HCT116 (cell line): Measurements from ENCODE around the gene AMELX. TPM values are rescaled to one million over a fixed set of nuclear protein-coding genes. Genes with fewer than 3 reads are reported as not detected.

Experiments used
- ATAC-seq: fragments of 200-7000 bp; cut with Tn5 transposase; 2 replicates; pipeline ENCODE4 v1.9.1; 2020; ENCODE audit warnings: mild to moderate bottlenecking, moderate library complexity
- Bru-seq: library from RNA; stranded (reverse); fragments of 400-500 nt; gene quantifications from one replicate; lab custom pipeline; 2021; lab: Mats Ljungman, UMichigan
- BruChase-seq, 2 experiments: library from RNA; stranded (reverse); fragments of 400-500 nt; gene quantifications; one replicate each; lab custom pipeline; 2021; lab: Mats Ljungman, UMichigan
- BruUV-seq: library from RNA; stranded (reverse); fragments of 400-500 nt; replicated peaks from 2 replicates; lab custom pipeline; 2021; lab: Mats Ljungman, UMichigan
- CTCF ChIA-PET: fragments of 300-600 bp; sonication (Branson Sonifier 250); formaldehyde crosslinking; loops from one replicate; lab custom pipeline; 2021; ENCODE audit warnings: antibody characterized with exemption; lab: Charles Lee
- POLR2A ChIA-PET: fragments of 300-600, 350-600 bp; sonication (Branson Sonifier 250); formaldehyde crosslinking; loops from one replicate; lab custom pipeline; 2021; ENCODE audit warnings: antibody characterized with exemption; lab: Charles Lee
- RAD21 ChIA-PET, 2 experiments: fragments of 300-600 bp; sonication (Branson Sonifier 250); formaldehyde crosslinking; loops; one replicate each; lab custom pipeline; 2023; ENCODE audit warnings: low total read pairs in 2 of 2; ENCODE audit not compliant: uncharacterized antibody in 2 of 2, unreplicated experiment in 2 of 2, low non-redundant PET in 1 of 2; lab: Charles Lee
- DNase-seq: peaks from one replicate; pipeline ENCODE4 v3.0.0-alpha.2; 2010; ENCODE audit warnings: low read depth, low spot score
- H2AFZ ChIP-seq: fragments of 200-600 bp; shearing (Covaris generic), sonication (generic); 2 replicates; pipeline ENCODE4 v1.6.1; 2017; ENCODE audit warnings: low read depth, mixed run types, mixed read lengths, antibody characterized with exemption, low read length; ENCODE audit not compliant: poor library complexity, severe bottlenecking
- H3K27ac ChIP-seq: 2 replicates; pipeline ENCODE4 v1.5.1; 2012; ENCODE audit warnings: low read depth, low read length
- H3K27me3 ChIP-seq: fragments of 200-600 bp; sonication (generic); 2 replicates; pipeline ENCODE4 v1.6.1; 2016; ENCODE audit warnings: mixed run types, low read length, mixed read lengths; ENCODE audit not compliant: insufficient read depth
- H3K36me3 ChIP-seq, 2 experiments: fragments of 200-500 bp in 1 of 2; fragments of 200-600 bp in 1 of 2; sonication (Bioruptor generic) in 1 of 2; sonication (generic) in 1 of 2; 2 replicates each; pipeline versions ENCODE4 v1.5.1 to v1.6.1; 2014 to 2016; ENCODE audit warnings: low read length in 2 of 2, inconsistent platforms in 1 of 2, mixed read lengths in 1 of 2, mixed run types in 1 of 2; ENCODE audit not compliant: insufficient read depth in 2 of 2, control insufficient read depth in 1 of 2
- H3K4me1 ChIP-seq, 2 experiments: fragments of 200-600 bp in 1 of 2; sonication (generic) in 1 of 2; 2 replicates each; pipeline versions ENCODE4 v1.5.1 to v1.6.1; 2012 to 2017; ENCODE audit warnings: low read length in 2 of 2, inconsistent platforms in 1 of 2, mild to moderate bottlenecking in 1 of 2, mixed read lengths in 1 of 2, mixed run types in 1 of 2, moderate library complexity in 1 of 2; ENCODE audit not compliant: insufficient read depth in 2 of 2, control insufficient read depth in 1 of 2
- H3K4me2 ChIP-seq: fragments of 200-600 bp; sonication (generic); 2 replicates; pipeline ENCODE4 v1.6.1; 2017; ENCODE audit warnings: mixed run types, low read length, mixed read lengths
- H3K4me3 ChIP-seq, 2 experiments: fragments of 200-600 bp in 1 of 2; sonication (generic) in 1 of 2; replicated peaks in 1 of 2; 2 replicates each; pipeline ENCODE4 v1.5.1; 2011 to 2016; ENCODE audit warnings: low read length in 2 of 2, control low read depth in 1 of 2, low read depth in 1 of 2, mild to moderate bottlenecking in 1 of 2, mixed read lengths in 1 of 2, mixed run types in 1 of 2
- H3K79me2 ChIP-seq: fragments of 200-600 bp; sonication (generic); 2 replicates; pipeline ENCODE4 v1.6.1; 2017; ENCODE audit warnings: mild to moderate bottlenecking, mixed run types, low read length, moderate library complexity, mixed read lengths; ENCODE audit not compliant: insufficient read depth
- H3K9ac ChIP-seq: fragments of 200-600 bp; sonication (generic); 2 replicates; pipeline ENCODE4 v1.6.1; 2016; ENCODE audit warnings: low read length, mixed read lengths
- H3K9me2 ChIP-seq: fragments of 200-600 bp; sonication (generic), shearing (Covaris generic); 2 replicates; pipeline ENCODE4 v1.6.1; 2017; ENCODE audit warnings: mixed run types, mild to moderate bottlenecking, moderate library complexity; ENCODE audit not compliant: insufficient read depth
- H3K9me3 ChIP-seq, 2 experiments: fragments of 200-500 bp in 1 of 2; fragments of 200-600 bp in 1 of 2; sonication (Bioruptor generic) in 1 of 2; sonication (generic) in 1 of 2; 2 replicates each; pipeline ENCODE4 v1.6.1; 2014 to 2017; ENCODE audit warnings: low read length in 2 of 2, mixed read lengths in 2 of 2, inconsistent platforms in 1 of 2, low read depth in 1 of 2, mild to moderate bottlenecking in 1 of 2, mixed run types in 1 of 2, moderate library complexity in 1 of 2; ENCODE audit not compliant: control insufficient read depth in 1 of 2, insufficient read depth in 1 of 2
- H4K20me1 ChIP-seq: fragments of 200-600 bp; sonication (generic), shearing (Covaris generic); 2 replicates; pipeline ENCODE4 v1.6.1; 2017; ENCODE audit warnings: mixed run types, mild to moderate bottlenecking, moderate library complexity; ENCODE audit not compliant: insufficient read depth
- ATF3 ChIP-seq: IDR thresholded peaks from 2 replicates; pipeline ENCODE4 v1.6.1; 2012
- CBX3 ChIP-seq: IDR thresholded peaks from 2 replicates; pipeline ENCODE4 v1.6.1; 2012; ENCODE audit warnings: low read depth
- CEBPB ChIP-seq: IDR thresholded peaks from 2 replicates; pipeline ENCODE4 v1.6.1; 2012; ENCODE audit warnings: low read depth
- EGR1 ChIP-seq: IDR thresholded peaks from 2 replicates; pipeline ENCODE4 v1.6.1; 2012; ENCODE audit warnings: low read depth
- POLR2A ChIP-seq: IDR thresholded peaks from 2 replicates; pipeline ENCODE4 v1.7.0; 2011; ENCODE audit warnings: borderline replicate concordance; ENCODE audit not compliant: insufficient read depth, insufficient read length; ENCODE audit errors: extremely low read depth
- SIN3A ChIP-seq: IDR thresholded peaks from 2 replicates; pipeline ENCODE4 v1.6.1; 2012; ENCODE audit warnings: low read depth
- SP1 ChIP-seq: IDR thresholded peaks from 2 replicates; pipeline ENCODE4 v1.6.1; 2012; ENCODE audit warnings: low read depth
- SRF ChIP-seq: IDR thresholded peaks from 2 replicates; pipeline ENCODE4 v1.6.1; 2012; ENCODE audit warnings: low read depth
- ZFX ChIP-seq: fragments of 450-650 bp; IDR thresholded peaks from 2 replicates; pipeline ENCODE4 v1.6.1; 2017
- intact Hi-C: fragments of 100-400 bp; cut with micrococcal nuclease; formaldehyde crosslinking; loops from 2 replicates; pipeline ENCODE4 v1.10.0; 2022
- long read RNA-seq: library from polyadenylated mRNA; unstranded; transcript quantifications from one replicate; pipeline ENCODE4 v2.0.0, GENCODE V29; 2021; ENCODE audit not compliant: unreplicated experiment
- polyA plus RNA-seq: library from polyadenylated mRNA; unstranded; fragments of >200 nt; gene quantifications from 2 replicates; pipeline ENCODE4 v1.2.1, GENCODE V29; 2012; ENCODE audit warnings: missing spikeins
- total RNA-seq: library from RNA; stranded (reverse); gene quantifications from one replicate; pipeline ENCODE4 v1.2.1, GENCODE V29; 2021; ENCODE audit not compliant: unreplicated experiment
- TF ChIP-seq, protein P1 (sequence below), 3 experiments: fragments of 200-600 bp in 1 of 3; sonication (generic) in 1 of 3; IDR thresholded peaks in 2 of 3; conservative IDR thresholded peaks in 1 of 3; 2 replicates each; pipeline ENCODE4 v1.5.1; 2012 to 2017; ENCODE audit warnings: low read depth in 2 of 3, low read length in 2 of 3, antibody characterized with exemption in 1 of 3, borderline replicate concordance in 1 of 3, control low read depth in 1 of 3, mild to moderate bottlenecking in 1 of 3, mixed read lengths in 1 of 3, mixed run types in 1 of 3, moderate library complexity in 1 of 3; ENCODE audit not compliant: insufficient read depth in 1 of 3
- TF ChIP-seq, protein P2 (sequence below): IDR thresholded peaks from 2 replicates; pipeline ENCODE4 v1.6.1; 2011; ENCODE audit warnings: mild to moderate bottlenecking, low read length, moderate library complexity; ENCODE audit not compliant: insufficient replicate concordance; ENCODE audit errors: extremely low read depth

AMELX gene
- not detected for total RNA-seq
- polyA plus RNA-seq = not detected in 2 replicates
- not detected for Bru-seq, nascent RNA
- not detected for BruChase-seq, experiment 1, labeled RNA remaining after a 6-hour chase
- BruChase-seq, experiment 2, labeled RNA remaining after a 2-hour chase = not detected
- long read RNA-seq = 0 reads

GRCh38 chrX:11293113-11293512 lies at the start of gene AMELX:
AMELX (plus strand) TSS chrX:11293413; CDS start chrX:11294789, 1,376 bp downstream.
- H3K79me2 ChIP-seq = no peaks in the 10 kb centered on the region
- no peaks in the 10 kb centered on the region for H3K27me3 ChIP-seq
- no peaks in the 10 kb centered on the region for H3K9me2 ChIP-seq
- ChIA-PET POLR2A (no interaction called here), CTCF (no interaction called here), RAD21 (no interaction called here)
- no peak within 1 kb of the TSS for H2AFZ ChIP-seq
- no peak for TF ChIP-seq SRF
- no peak for TF ChIP-seq CBX3
- TF ChIP-seq, protein P1, sequence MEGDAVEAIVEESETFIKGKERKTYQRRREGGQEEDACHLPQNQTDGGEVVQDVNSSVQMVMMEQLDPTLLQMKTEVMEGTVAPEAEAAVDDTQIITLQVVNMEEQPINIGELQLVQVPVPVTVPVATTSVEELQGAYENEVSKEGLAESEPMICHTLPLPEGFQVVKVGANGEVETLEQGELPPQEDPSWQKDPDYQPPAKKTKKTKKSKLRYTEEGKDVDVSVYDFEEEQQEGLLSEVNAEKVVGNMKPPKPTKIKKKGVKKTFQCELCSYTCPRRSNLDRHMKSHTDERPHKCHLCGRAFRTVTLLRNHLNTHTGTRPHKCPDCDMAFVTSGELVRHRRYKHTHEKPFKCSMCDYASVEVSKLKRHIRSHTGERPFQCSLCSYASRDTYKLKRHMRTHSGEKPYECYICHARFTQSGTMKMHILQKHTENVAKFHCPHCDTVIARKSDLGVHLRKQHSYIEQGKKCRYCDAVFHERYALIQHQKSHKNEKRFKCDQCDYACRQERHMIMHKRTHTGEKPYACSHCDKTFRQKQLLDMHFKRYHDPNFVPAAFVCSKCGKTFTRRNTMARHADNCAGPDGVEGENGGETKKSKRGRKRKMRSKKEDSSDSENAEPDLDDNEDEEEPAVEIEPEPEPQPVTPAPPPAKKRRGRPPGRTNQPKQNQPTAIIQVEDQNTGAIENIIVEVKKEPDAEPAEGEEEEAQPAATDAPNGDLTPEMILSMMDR (IDR thresholded peaks at IDR 0.05 in 2 of 3, conservative IDR thresholded peaks at IDR 0.05 in 1 of 3; ENCODE audit: borderline replicate concordance in 1 of 3, insufficient read depth in 1 of 3, low read depth in 2 of 3, low read length in 2 of 3) = no peak
- TF ChIP-seq EGR1 = no peak
- no peak for TF ChIP-seq CEBPB
- TF ChIP-seq SIN3A = no peak
- no peak for TF ChIP-seq POLR2A
- no peak for TF ChIP-seq ZFX
- TF ChIP-seq, protein P2, sequence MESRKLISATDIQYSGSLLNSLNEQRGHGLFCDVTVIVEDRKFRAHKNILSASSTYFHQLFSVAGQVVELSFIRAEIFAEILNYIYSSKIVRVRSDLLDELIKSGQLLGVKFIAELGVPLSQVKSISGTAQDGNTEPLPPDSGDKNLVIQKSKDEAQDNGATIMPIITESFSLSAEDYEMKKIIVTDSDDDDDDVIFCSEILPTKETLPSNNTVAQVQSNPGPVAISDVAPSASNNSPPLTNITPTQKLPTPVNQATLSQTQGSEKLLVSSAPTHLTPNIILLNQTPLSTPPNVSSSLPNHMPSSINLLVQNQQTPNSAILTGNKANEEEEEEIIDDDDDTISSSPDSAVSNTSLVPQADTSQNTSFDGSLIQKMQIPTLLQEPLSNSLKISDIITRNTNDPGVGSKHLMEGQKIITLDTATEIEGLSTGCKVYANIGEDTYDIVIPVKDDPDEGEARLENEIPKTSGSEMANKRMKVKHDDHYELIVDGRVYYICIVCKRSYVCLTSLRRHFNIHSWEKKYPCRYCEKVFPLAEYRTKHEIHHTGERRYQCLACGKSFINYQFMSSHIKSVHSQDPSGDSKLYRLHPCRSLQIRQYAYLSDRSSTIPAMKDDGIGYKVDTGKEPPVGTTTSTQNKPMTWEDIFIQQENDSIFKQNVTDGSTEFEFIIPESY = no peak
- no peak for TF ChIP-seq SP1
- no peak for TF ChIP-seq ATF3
- no peak within 1 kb of the TSS for H3K4me2 ChIP-seq
- ATAC-seq = no peak
- H3K9me3 ChIP-seq = no peaks in the 10 kb centered on the region
- intact Hi-C loops = no loop called here
- no peaks in the 10 kb centered on the region for H4K20me1 ChIP-seq
- H3K27ac ChIP-seq = no peak within 1 kb of the TSS
- no peaks in the 10 kb centered on the region for H3K36me3 ChIP-seq
- H3K9ac ChIP-seq = no peak within 1 kb of the TSS
- H3K4me1 ChIP-seq = no peaks in the 10 kb centered on the region
- DNase-seq = no peak
- no TSS peak for BruUV-seq
- H3K4me3 ChIP-seq = no peak within 1 kb of the TSS
